Lower lobe of right lung (tissue), 2 donors: ENCODE data around the gene LAG3. TPM values are rescaled to one million over a fixed set of nuclear protein-coding genes. Genes with fewer than 3 reads are reported as not detected.
"Not testable (repeated sequence)": the region's sequence is repeated elsewhere in the genome, so short reads cannot be mapped to it uniquely, and the experiment has no call there.

Experiments used
- ATAC-seq, 2 donors: fragments of 200-7000 bp; cut with Tn5 transposase; one replicate each; pipeline ENCODE4 v1.9.1; 2020 to 2022; ENCODE audit warnings: mild to moderate bottlenecking in 2 of 2, moderate library complexity in 2 of 2
- DNase-seq: peaks from one replicate; pipeline ENCODE4 v3.0.0-alpha.2; 2020
- H3K27ac ChIP-seq: fragments of 200-600 bp; one replicate; pipeline ENCODE4 v1.8.0; 2022
- H3K27me3 ChIP-seq: fragments of 200-600 bp; one replicate; pipeline ENCODE4 v1.8.0; 2022; ENCODE audit warnings: low read depth
- H3K36me3 ChIP-seq: fragments of 200-600 bp; one replicate; pipeline ENCODE4 v1.8.0; 2022; ENCODE audit warnings: mild to moderate bottlenecking
- H3K4me1 ChIP-seq: fragments of 200-600 bp; one replicate; pipeline ENCODE4 v1.8.0; 2022
- H3K4me3 ChIP-seq: fragments of 200-600 bp; one replicate; pipeline ENCODE4 v1.8.0; 2022; ENCODE audit warnings: mild to moderate bottlenecking
- H3K9me3 ChIP-seq: fragments of 200-600 bp; one replicate; pipeline ENCODE4 v1.8.0; 2022
- CTCF ChIP-seq: fragments of 200-600 bp; IDR thresholded peaks from one replicate; pipeline ENCODE4 v1.8.0; 2022; ENCODE audit warnings: antibody characterized with exemption, mild to moderate bottlenecking
- intact Hi-C: fragments of 100-400 bp; cut with DNase I; formaldehyde crosslinking; loops from one replicate; pipeline ENCODE4 v1.11.0; 2022
- total RNA-seq: library from RNA; stranded (reverse); fragmentation: NEBNext Ultra II Directional; extraction: Animal tissue kit (Norgen Biotek cat#: 25700); gene quantifications from one replicate; pipeline ENCODE4 v1.2.1, GENCODE V29; 2021
- donor health status: DM: no; HTN: yes; CAD: no; lungs with severe emphysema.

The LAG3 gene
- total RNA-seq, 1 donor from 2014 or later, result 2.1 TPM

- no peaks in the 10 kb centered on the region for H3K9me3 ChIP-seq
- DNase-seq (no peak), ATAC-seq (no peak)
- H3K27me3 ChIP-seq, result no peaks in the 10 kb centered on the region
- intact Hi-C loops, result no loop called here
- H3K4me1 ChIP-seq, result peaks cover 11% of the 10 kb centered on the region
- no peak for TF ChIP-seq CTCF
- H3K36me3 ChIP-seq, result peaks cover 61% of the 10 kb centered on the region
- H3K4me3 ChIP-seq, result no peak overlapping the region
- H3K27ac ChIP-seq, result no peak overlapping the region
Measured at GRCh38 chr12:6729186-6729585, 43.1 kb upstream of the LAG3 start.

GRCh38 chr12:6730169-6730568 is 42.2 kb upstream of the LAG3 start:
- no peak overlapping the region for H3K4me3 ChIP-seq
- peaks cover 68% of the 10 kb centered on the region for H3K36me3 ChIP-seq
- no peak overlapping the region for H3K27ac ChIP-seq
- intact Hi-C loops, result loop anchor here (10.0 kb wide), 1 partner anchor 55 kb away; the partner anchor contains the start of gene CD4
- ATAC-seq (no peak), DNase-seq (no peak)
- H3K9me3 ChIP-seq, result no peaks in the 10 kb centered on the region
- peaks cover 2% of the 10 kb centered on the region for H3K4me1 ChIP-seq
- TF ChIP-seq CTCF, result no peak
- H3K27me3 ChIP-seq, result no peaks in the 10 kb centered on the region

GRCh38 chr12:6734506-6735387 is 37.6 kb upstream of the LAG3 start:
- intact Hi-C loops, result loop anchor here (10.0 kb wide), 1 partner anchor 50 kb away; the partner anchor contains the start of gene CD4
- peaks cover 40% of the 10 kb centered on the region for H3K36me3 ChIP-seq
- ATAC-seq (no peak), DNase-seq (no peak)
- no peak overlapping the region for H3K27ac ChIP-seq
- H3K27me3 ChIP-seq, result no peaks in the 10 kb centered on the region
- H3K4me1 ChIP-seq, result peaks cover 6% of the 10 kb centered on the region
- no peaks in the 10 kb centered on the region for H3K9me3 ChIP-seq
- TF ChIP-seq CTCF, result no peak
- H3K4me3 ChIP-seq, result no peak overlapping the region

GRCh38 chr12:6735448-6736191 is 36.7 kb upstream of the LAG3 start:
- no peak overlapping the region for H3K4me3 ChIP-seq
- no peaks in the 10 kb centered on the region for H3K27me3 ChIP-seq
- DNase-seq (peak; percentile 77), ATAC-seq (peak; percentile 89 to 93)
- intact Hi-C loops, result loop anchor here (10.0 kb wide), 1 partner anchor 49 kb away; the partner anchor contains the start of gene CD4
- H3K27ac ChIP-seq, result peak overlapping the region; percentile 22
- H3K4me1 ChIP-seq, result peaks cover 6% of the 10 kb centered on the region
- H3K9me3 ChIP-seq, result no peaks in the 10 kb centered on the region
- H3K36me3 ChIP-seq, result peaks cover 31% of the 10 kb centered on the region
- peak; percentile 75 for TF ChIP-seq CTCF

- Histone ChIP-seq H3K27ac (no peak overlapping the region), H3K4me3 (no peak overlapping the region), H3K36me3 (peaks cover 20% of the 10 kb centered on the region), H3K9me3 (no peaks in the 10 kb centered on the region), H3K4me1 (peaks cover 6% of the 10 kb centered on the region), H3K27me3 (no peaks in the 10 kb centered on the region)
- intact Hi-C loops, result loop anchor here (10.0 kb wide), 1 partner anchor 48 kb away; the partner anchor contains the start of gene CD4
- ATAC-seq, result no peak
- no peak for DNase-seq
- TF ChIP-seq CTCF, result no peak
Measured at GRCh38 chr12:6736754-6737153, 35.6 kb upstream of the LAG3 start.

- DNase-seq, ATAC-seq, H3K27ac ChIP-seq, intact Hi-C loops, H3K4me3 ChIP-seq, H3K27me3 ChIP-seq, H3K4me1 ChIP-seq, H3K9me3 ChIP-seq: not testable (repeated sequence)
- peaks cover 11% of the 10 kb centered on the region for H3K36me3 ChIP-seq
Measured at GRCh38 chr12:6742080-6742479, 30.2 kb upstream of the LAG3 start.
